ENCODE data around the gene TRPV5.

Gene TRPV5

GRCh38 chr7:142913051-142913450 lies 20.5 kb downstream of the TRPV5 start:
- Histone ChIP-seq H3K4me3 (ENCODE audit: low read length) (no peak overlapping the region), H3K27me3 (ENCODE audit: control insufficient read depth, low read length) (peaks cover 58% of the 10 kb centered on the region), H3K9me3 (ENCODE audit: control insufficient read depth, insufficient read depth, low read length) (no peaks in the 10 kb centered on the region), H3F3A (ENCODE audit: control insufficient read depth, insufficient read depth) (no peaks in the 10 kb centered on the region), H3K4me2 (ENCODE audit: low read length) (no peak overlapping the region), H3K36me3 (ENCODE audit: control insufficient read depth, low read length) (no peaks in the 10 kb centered on the region), H3K4me1 (ENCODE audit: control insufficient read depth, low read length) (no peaks in the 10 kb centered on the region), H3K79me2 (ENCODE audit: control insufficient read depth, low read length) (no peaks in the 10 kb centered on the region), H3K9me2 (replicated peaks; ENCODE audit: control insufficient read depth, low read length) (no peaks in the 10 kb centered on the region), H3K27ac (ENCODE audit: low read depth, low read length) (no peak overlapping the region), H4K20me1 (ENCODE audit: control insufficient read depth, insufficient read depth, low read depth, low read length) (no peaks in the 10 kb centered on the region)
- no peak for TF ChIP-seq EZH2phosphoT487 (IDR thresholded peaks at IDR 0.05; ENCODE audit: borderline replicate concordance, low read length)
- TF ChIP-seq CTCF (IDR thresholded peaks at IDR 0.05; ENCODE audit: low read depth, low read length, poor library complexity, severe bottlenecking), result no peak

- no peaks in the 10 kb centered on the region for H4K20me1 ChIP-seq (ENCODE audit: control insufficient read depth, insufficient read depth, low read depth, low read length)
- no peaks in the 10 kb centered on the region for H3K4me1 ChIP-seq (ENCODE audit: control insufficient read depth, low read length)
- H3K36me3 ChIP-seq (ENCODE audit: control insufficient read depth, low read length), result no peaks in the 10 kb centered on the region
- no peaks in the 10 kb centered on the region for H3K79me2 ChIP-seq (ENCODE audit: control insufficient read depth, low read length)
- no peaks in the 10 kb centered on the region for H3F3A ChIP-seq (ENCODE audit: control insufficient read depth, insufficient read depth)
- no peak overlapping the region for H3K4me3 ChIP-seq (ENCODE audit: low read length)
- TF ChIP-seq EZH2phosphoT487 (IDR thresholded peaks at IDR 0.05; ENCODE audit: borderline replicate concordance, low read length), result no peak
- no peak for TF ChIP-seq CTCF (IDR thresholded peaks at IDR 0.05; ENCODE audit: low read depth, low read length, poor library complexity, severe bottlenecking)
- H3K27me3 ChIP-seq (ENCODE audit: control insufficient read depth, low read length), result peaks cover 42% of the 10 kb centered on the region
- H3K4me2 ChIP-seq (ENCODE audit: low read length), result no peak overlapping the region
- no peaks in the 10 kb centered on the region for H3K9me2 ChIP-seq (replicated peaks; ENCODE audit: control insufficient read depth, low read length)
- H3K9me3 ChIP-seq (ENCODE audit: control insufficient read depth, insufficient read depth, low read length), result no peaks in the 10 kb centered on the region
- no peak overlapping the region for H3K27ac ChIP-seq (ENCODE audit: low read depth, low read length)
Measured at GRCh38 chr7:142910481-142910880, 23.1 kb downstream of the TRPV5 start.

GRCh38 chr7:142910031-142910433 lies 23.5 kb downstream of the TRPV5 start:
- TF ChIP-seq EZH2phosphoT487 (IDR thresholded peaks at IDR 0.05; ENCODE audit: borderline replicate concordance, low read length) (no peak), CTCF (IDR thresholded peaks at IDR 0.05; ENCODE audit: low read depth, low read length, poor library complexity, severe bottlenecking) (no peak)
- Histone ChIP-seq H3K27me3 (ENCODE audit: control insufficient read depth, low read length) (peaks cover 41% of the 10 kb centered on the region), H3K36me3 (ENCODE audit: control insufficient read depth, low read length) (no peaks in the 10 kb centered on the region), H3K27ac (ENCODE audit: low read depth, low read length) (no peak overlapping the region), H4K20me1 (ENCODE audit: control insufficient read depth, insufficient read depth, low read depth, low read length) (no peaks in the 10 kb centered on the region), H3K4me1 (ENCODE audit: control insufficient read depth, low read length) (no peaks in the 10 kb centered on the region), H3F3A (ENCODE audit: control insufficient read depth, insufficient read depth) (no peaks in the 10 kb centered on the region), H3K4me2 (ENCODE audit: low read length) (no peak overlapping the region), H3K79me2 (ENCODE audit: control insufficient read depth, low read length) (no peaks in the 10 kb centered on the region), H3K9me2 (replicated peaks; ENCODE audit: control insufficient read depth, low read length) (no peaks in the 10 kb centered on the region), H3K9me3 (ENCODE audit: control insufficient read depth, insufficient read depth, low read length) (no peaks in the 10 kb centered on the region), H3K4me3 (ENCODE audit: low read length) (no peak overlapping the region)
